HG03135 (cell line): ENCODE measurements around the gene PARP2.
"Not testable (repeated sequence)": the region's sequence is repeated elsewhere in the genome, so short reads cannot be mapped to it uniquely, and the experiment has no call there.

Experiments
- ATAC-seq: cut with Tn5 transposase; IDR thresholded peaks from one replicate; pipeline ENCODE4 v1.9.1; 2021; ENCODE audit warnings: mild to moderate bottlenecking, moderate library complexity; ENCODE audit not compliant: unreplicated experiment

The PARP2 gene

DNA sequence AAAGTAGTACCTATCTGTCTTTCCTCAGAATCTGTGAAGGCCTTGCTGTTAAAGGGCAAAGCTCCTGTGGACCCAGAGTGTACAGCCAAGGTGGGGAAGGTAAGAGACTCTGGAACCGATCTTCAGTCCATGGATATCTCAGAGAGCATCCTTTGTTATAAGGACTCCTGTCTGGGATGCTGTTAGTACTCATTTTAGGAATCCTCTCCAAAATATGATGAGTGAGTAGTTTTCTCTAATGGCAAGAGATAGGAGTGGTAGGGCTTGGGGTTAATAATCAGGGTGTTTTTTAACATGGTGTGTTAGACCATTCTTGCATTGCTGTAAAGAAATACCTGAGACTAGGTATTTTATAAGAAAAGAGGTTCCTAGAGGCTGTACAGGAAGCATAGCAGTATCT is 1.9 kb downstream of the PARP2 start:
- no peak for ATAC-seq

DNA sequence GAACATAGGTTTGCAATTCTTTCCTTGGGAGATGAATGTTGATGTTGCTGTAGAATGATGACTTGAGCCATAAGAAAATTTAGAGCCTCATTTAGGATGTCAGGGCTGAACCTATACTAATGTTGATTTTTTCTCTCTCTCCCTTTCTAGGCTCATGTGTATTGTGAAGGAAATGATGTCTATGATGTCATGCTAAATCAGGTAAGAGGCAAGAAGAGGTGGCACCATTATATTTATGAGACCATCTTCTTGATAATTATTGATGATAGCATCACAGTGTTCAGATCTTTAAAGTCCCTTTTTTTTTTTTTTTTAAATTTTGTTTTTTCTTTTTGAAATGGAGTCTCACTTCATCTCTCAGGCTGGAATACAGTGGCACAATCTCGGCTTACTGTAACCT is 3.3 kb downstream of the PARP2 start:
- no peak for ATAC-seq

DNA sequence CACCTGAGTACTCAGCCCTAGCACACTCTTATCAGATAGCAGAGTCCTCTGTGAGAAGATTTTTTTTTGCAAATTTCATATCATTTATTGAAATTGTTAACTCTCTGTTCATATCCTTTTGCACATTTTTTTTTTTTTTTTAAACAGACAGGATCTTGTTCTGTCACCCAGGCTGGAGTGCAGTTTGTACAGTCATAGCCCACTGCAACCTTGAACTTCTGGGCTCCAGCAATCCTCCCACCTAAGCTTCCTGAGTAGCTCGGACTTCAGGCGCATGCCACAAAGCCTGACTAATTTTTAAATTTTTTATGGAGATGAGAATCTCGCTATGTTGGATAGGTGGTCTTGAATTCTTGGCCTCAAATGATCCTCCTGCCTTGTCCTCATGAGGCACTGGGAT is 4.3 kb downstream of the PARP2 start:
- no peak for ATAC-seq

DNA sequence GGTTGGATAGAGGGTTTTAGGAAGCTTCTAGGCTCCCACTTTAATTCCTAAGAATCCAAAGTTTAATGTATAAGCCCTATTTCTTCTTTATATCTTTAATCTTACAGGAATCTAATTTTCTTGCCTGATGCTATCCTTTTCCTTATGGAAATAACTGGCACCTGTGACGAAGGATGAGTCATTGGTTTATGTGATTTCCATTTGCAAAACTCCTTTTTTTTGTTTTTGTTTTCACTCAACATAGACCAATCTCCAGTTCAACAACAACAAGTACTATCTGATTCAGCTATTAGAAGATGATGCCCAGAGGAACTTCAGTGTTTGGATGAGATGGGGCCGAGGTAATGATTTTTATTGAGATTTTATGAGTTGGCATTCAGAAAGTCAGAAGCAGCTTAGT is 6.8 kb downstream of the PARP2 start:
- no peak for ATAC-seq

DNA sequence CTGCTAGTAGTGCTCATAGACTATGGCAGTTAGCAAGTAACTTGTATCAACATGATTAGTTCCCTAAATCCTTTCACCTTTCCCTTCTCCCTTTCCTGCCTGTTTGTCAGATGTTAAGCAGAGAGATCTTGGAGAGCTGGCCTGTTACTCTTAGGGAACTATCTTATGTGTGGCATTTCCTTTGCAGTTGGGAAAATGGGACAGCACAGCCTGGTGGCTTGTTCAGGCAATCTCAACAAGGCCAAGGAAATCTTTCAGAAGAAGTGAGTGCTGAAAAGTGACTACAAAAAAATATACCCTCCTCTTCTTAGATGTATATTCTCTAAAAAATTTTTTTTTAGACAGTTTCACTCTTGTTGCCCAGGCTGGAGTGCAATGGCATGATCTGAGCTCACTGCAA is 7.4 kb downstream of the PARP2 start:
- ATAC-seq = no peak

DNA sequence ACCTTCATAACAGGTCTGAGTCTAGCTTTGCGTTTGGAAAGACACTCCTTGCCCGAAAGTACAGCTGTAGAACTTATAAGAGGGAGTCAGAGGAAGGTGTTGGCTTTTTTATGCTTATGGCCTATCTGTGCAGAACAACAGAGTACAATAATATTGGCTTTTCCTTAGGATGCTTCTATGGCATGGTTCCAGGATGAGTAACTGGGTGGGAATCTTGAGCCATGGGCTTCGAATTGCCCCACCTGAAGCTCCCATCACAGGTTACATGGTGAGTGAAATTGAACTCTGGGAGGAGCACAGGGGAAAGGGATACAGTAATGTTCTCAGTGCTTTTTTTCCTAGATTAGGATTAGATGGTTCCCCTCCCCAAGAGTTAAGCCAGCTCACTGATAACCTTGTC is 13.0 kb downstream of the PARP2 start:
- no peak for ATAC-seq

DNA sequence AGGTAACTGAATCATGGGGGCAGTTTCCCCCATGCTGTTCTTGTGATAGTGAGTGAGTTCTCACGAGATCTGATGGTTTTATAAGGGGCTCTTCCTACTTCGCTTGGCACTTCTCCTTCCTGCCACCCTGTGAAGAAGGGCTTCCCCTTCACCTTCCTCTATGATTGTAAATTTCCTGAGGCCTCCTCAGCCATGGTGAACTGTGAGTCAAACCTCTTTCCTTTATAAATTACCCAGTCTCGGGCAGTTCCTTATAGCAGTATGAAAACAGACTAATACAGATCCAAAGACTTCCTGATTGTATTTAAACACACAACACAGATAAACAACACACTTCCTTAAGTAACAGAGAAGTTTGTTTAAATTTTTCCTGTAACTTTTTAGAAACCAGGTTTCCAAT is 15.0 kb downstream of the PARP2 start:
- ATAC-seq = not testable (repeated sequence)

DNA sequence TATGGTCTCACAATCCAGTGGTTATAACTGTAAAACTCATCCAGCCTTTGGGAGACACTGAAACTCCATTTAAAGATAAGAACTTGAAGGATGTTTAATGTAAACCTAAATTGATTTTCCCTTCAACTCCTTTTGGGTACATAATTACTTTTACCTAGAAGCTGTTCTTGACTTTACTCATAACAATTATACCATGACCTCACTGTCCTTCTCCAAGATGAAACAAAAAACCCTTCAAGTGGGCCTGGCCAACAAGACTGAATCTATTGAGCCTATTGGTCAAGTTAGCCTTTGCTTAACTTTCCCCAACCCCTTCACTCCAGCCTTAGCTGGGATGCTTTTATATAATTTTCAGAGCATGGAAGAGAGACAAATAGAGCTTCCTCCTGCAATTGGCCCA is 22.5 kb downstream of the PARP2 start:
- no peak for ATAC-seq

DNA sequence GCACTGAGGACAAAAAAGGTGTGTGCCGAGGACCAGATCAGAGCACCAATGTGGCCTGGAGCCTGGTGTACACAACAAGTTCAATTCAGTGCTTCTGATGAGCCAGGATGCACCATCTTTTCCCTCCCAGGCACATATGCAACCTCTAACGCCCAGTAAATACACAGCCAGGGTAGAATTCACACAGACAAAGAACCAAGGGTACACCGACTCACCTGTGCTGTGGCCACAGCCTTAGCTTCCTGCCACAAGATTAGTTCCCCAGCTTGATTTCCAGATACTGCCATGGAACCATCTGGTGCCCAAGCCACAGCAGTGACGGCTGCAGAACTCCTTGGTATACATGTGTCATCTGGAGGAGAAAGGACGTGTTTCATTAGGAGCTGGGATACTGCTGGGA is 29.4 kb downstream of the PARP2 start:
- ATAC-seq = no peak

DNA sequence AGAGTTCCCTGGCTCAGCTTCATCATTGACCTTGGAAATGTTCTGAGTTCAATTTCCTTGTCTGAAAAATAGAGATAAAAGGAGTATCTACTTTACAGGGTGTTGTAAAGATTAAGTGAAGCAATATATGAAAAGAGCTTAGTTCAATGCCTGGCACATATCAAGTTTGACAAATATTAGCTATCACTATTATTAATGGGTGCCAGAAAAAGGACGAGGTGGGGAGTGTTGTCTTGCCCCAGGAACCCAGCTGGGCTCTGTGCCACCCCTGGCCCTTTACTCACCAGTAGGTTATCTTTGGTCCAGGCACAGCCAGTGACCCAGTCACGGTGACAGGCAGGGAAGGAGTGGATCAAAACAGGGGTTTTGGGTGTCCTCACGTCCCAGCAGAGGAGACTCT is 32.0 kb downstream of the PARP2 start:
- ATAC-seq = no peak

DNA sequence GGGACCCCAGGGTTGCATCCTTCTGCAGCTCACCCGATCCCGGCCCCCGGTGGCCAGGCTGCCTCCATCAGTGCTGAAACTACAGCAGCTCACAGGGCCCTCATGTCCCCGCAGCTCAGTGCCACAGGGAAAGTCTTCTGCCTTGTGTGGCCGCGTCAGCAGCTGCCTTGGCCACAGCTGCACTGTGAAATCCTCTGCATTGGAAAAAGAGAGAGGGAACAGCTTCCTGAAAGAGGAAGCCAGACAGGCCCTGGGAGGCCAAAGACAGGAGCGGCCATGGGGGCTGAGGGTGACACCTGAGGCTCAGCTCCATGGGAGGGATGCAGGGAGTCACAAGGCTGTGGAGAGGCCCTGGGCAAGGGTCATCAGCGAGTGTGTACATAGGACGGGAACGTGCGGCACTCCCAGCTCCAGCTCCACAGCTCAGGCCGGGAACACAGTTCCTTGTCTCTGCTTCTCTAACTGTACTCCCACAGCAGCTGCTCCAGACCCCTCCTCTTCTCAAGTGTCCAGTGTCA is 32.7 kb downstream of the PARP2 start:
- no peak for ATAC-seq

DNA sequence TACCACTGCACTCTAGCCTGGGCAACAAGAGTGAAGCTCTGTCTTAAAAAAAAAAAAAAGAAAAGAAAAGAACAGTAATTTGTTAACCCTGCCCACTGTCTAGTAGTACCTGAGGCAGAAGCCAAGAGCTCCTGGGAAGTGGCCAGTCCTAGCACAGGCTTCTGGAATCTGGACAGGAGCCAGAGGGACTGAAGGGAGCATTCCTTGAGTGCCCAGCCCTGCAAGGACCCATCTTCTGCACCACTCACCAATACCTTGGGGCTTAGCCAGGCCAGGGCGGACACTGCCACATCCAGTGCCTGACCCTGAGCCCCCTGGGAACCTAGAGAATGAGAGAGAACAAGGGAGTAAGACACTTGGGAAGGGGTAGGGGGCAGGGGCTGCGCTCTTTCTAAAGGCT is 33.7 kb downstream of the PARP2 start:
- ATAC-seq = no peak

DNA sequence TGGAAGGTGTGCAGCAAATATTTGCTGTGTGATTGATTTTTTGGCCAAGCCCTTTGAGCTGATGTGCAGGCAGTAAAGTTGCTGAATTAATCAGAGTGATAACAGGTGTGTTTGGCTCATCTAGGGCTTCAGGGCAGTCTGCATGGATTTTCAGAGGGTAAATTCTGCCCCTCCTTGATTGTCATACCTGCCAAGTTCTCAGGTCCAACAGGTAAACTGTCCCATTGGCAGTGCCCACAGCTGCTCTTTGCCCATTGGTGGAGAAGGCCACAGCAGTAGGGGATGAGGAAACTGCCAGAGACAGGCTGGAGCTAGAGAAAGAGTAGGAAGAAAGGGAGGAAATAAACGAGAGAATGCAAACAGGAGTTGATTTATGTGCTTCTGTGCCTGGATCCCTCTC is 36.3 kb downstream of the PARP2 start:
- ATAC-seq = no peak

DNA sequence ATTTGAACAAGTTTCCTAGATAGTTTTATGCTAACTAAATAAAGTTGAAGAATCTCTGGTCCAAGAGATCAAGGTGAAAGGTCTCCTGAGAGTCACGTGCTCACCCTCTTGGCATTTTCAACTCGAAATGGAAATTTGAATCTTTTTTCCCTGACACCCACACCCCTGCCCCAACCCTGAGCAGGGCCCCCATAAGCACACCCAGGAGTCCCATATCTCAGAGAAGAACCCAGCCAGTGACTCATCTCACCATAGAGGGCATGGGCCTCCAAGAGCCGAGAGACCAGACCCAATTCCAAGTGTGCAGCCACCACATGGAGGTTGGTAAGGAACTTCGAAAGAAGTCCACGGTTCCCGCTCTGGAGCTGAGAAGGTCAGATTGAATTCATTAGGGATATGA is 37.2 kb downstream of the PARP2 start:
- ATAC-seq = no peak

DNA sequence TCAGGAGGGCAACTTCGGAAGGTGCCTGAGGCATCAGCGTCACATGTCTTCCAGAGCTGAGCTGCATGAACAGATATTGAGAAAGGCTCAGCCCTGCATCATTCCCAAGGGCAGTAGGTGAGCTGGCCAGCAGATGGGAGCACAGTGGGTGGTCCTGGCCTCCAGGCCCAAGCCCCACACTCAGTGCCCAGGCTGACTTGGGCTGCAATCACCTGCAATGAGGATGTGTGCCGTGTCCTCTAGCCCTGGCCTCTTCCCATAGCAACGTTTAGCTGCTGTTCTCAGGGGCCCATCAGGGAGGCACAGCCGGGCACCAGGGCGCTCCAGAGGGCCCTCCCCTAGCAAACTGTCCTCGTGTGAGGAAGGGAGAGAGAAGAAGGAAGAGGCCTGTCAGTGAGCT is 37.9 kb downstream of the PARP2 start:
- ATAC-seq = no peak

DNA sequence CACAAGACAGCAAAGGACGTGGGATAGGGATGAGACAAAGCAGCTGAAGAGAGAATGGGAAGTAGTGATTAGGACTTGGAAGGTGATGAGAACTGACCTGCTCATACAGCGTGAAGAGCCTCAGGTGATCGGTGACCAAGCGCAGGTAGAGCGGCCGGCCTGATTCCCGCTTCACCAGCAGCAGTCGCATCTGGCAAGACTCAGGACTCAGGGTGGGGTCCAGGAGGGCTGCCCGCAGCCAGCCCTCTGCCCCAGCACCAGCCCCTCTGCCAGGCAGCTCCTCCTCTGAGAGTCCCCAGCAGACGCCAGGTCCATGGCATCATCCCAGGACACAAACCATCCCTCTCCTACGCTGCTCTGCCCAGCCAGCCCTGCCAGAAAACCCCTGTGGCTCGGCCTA is 39.1 kb downstream of the PARP2 start:
- ATAC-seq = no peak

DNA sequence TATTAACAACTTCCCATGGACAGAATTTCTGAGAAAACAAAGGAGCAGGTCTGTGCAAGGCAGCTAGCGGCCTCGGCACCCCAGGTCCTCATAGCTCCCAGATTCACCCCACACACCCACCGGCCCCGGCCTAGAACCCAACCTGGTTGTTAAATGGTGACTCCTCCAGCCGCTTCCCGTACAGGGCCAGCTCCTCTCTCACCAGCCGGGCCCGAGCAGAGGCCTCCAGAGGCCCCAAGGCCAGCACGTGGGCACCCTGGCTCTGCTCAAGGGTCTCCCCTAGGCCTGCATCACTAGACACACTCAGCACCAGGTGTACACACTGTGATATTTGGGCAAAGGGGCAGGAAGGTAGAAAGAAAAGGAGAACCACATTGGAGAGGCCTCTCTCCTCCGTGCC is 39.6 kb downstream of the PARP2 start:
- ATAC-seq = no peak

DNA sequence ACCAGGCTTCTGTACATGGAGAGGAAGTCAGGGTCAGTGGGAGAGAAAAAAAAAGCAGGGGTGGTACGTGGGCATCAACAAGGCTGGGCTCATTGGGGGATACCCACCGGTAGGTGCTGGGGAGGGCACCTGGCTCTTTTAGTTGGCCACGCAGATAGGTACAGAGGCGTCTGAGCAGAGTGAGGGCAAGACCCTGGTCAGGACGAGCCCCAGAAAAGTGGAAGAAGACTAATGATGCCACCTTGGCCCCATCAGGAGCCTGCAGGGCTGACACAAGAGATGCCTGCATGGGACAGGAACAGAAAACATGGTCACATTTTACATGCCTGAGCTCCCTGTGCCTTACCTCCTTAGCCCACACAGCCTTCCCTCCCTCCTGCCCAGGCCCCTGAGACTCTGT is 40.2 kb downstream of the PARP2 start:
- ATAC-seq = no peak

DNA sequence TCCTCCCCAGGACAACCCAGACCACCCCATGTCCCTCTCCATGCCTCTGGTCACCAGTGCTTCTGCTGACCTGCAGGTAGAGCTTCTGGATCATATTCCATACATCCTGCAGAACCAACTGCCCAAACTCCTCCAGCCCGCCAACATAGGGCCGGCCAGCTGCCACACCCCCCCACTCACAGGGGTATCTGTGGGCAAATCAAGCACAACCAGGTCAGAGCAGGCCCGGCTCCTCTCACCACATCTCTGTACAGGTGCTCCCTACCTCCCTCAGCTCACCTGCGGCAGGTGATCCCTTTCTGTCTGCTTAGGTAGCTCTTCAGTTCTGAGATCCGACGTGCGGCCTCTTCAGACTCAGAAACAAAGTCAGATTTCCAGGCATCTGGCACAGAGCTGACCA is 40.9 kb downstream of the PARP2 start:
- ATAC-seq = no peak

DNA sequence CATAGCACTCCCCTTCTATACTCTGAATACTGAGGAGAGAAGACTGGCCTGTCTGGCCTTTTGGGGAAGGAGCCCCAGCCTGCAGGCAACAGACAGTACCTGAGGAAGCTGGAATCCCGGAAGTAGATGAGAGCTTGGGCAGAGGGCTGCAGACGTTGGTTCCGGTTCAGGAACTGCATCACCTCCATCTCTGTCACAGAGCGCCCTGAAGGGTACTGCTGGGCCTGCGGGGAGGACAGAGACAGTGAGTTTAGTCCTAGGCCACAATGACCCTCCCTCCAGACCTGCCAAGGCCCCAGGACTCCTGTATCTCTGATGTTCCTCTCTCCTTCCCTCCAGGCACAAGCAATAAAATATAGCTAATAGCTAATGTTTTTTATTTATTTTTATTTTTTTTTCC is 41.5 kb downstream of the PARP2 start:
- ATAC-seq = no peak

DNA sequence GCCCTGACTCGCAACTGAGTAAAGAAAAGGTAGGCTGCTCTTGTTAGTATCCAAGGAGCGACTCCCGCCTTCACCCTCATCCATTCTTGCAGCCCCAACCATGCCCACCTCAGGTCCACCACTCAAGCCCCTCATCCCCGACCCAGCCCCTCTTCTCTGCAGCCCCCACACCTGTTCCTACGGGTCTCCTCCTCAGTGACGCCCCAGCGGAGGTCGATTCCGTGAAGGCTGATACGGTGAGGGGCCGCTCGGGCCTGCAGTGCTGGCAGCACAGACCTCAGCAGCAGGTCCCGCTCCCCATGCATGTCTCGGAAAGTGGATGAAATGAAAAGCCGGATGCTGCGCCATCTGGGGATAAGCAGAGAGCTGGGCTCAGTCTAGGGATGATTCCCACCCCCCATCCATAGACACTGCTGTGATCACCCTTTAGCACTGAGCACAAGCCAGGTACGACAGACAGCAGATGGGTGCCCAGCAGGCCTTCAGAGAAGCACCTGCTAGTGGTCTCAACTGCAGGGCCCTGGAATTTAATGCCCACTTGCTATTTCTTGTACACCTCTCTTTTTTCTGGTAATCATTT is 42.9 kb downstream of the PARP2 start:
- no peak for ATAC-seq

DNA sequence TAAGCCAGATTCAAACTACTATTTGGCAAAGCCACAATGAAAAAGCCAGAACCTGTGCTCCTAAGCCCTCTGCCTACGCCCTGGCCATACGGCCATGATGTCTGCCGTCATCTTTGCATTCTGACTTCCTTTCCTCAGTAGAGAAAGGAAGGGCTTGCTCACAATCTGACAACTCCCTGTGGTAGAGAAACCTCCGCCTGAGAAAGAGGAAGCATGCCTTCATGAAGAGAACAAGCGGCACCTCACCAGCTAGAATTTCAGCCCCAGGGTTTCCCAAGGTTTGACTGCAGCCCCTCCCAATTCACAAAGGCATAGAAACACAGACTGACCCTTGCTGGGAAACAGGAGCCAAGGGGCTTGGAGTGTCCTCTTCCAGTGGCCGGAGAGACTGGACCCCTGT is 44.1 kb downstream of the PARP2 start:
- no peak for ATAC-seq

DNA sequence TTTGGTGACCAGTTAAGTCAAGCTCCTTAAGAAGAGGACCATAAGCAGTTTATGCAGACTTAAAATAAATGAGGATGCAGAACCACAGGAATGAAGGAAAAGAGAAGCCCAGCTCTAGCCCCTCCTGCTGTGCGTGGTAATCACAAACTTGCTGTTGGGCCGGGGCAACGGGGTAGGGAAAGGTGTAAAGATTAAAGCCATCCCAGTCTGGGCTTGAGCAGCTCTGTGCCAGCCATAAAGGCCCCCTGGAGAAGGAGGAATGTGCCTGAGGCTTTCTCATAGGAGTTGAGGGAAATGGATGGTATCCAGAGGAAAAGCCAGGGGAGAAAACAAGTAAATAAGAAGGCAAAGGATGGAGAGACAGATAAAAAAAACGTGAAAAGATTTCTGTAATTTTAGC is 44.7 kb downstream of the PARP2 start:
- no peak for ATAC-seq

DNA sequence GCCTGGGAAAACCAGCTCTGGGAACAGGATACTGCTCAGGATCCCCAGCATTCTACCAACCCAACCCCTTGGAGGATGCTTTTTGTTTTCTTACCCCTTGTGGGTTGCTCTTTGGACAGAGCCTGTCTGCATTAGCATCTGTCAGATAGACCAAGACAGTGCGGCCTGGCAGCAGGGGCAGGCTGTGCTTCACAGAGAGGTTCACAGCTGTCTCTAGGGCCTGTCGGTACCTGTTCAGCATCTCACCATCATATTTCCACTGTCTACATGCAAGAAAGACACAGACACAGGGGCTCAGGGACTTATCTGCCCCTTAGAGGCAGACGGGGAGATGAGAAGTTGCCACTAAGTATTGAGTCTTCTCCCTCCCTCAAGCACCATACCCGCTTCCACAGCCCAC is 48.1 kb downstream of the PARP2 start:
- no peak for ATAC-seq
